Calu3 (cell line): Measurements from ENCODE around the gene CDK15. TPM values are rescaled to one million over a fixed set of nuclear protein-coding genes. Genes with fewer than 3 reads are reported as not detected.

Experiments used
- BruUV-seq: library from RNA; stranded (reverse); fragments of 400-500 nt; replicated peaks from 2 replicates; lab custom pipeline; 2021; lab: Mats Ljungman, UMichigan
- CTCF ChIA-PET: fragments of 300-600 bp; sonication (Branson Sonifier 250); formaldehyde crosslinking; loops from one replicate; lab custom pipeline; 2022; ENCODE audit warnings: antibody characterized with exemption; lab: Charles Lee
- DNase-seq: peaks from one replicate; pipeline ENCODE4 v3.0.0; 2022
- H3K27ac Mint-ChIP-seq: one replicate; pipeline ENCODE4 v1.8.0; 2022; ENCODE audit warnings: mixed read lengths; ENCODE audit not compliant: unreplicated experiment
- H3K27me3 Mint-ChIP-seq: one replicate; pipeline ENCODE4 v1.8.0; 2022; ENCODE audit warnings: mixed read lengths; ENCODE audit not compliant: unreplicated experiment
- H3K36me3 Mint-ChIP-seq: one replicate; pipeline ENCODE4 v1.8.0; 2022; ENCODE audit warnings: mild to moderate bottlenecking, moderate library complexity, mixed read lengths; ENCODE audit not compliant: insufficient read depth, unreplicated experiment
- H3K4me1 Mint-ChIP-seq: one replicate; pipeline ENCODE4 v1.8.0; 2022; ENCODE audit warnings: mild to moderate bottlenecking, low read depth, mixed read lengths; ENCODE audit not compliant: unreplicated experiment
- H3K4me3 Mint-ChIP-seq: one replicate; pipeline ENCODE4 v1.8.0; 2022; ENCODE audit warnings: mild to moderate bottlenecking, low read depth, moderate library complexity, mixed read lengths; ENCODE audit not compliant: unreplicated experiment
- H3K9me3 Mint-ChIP-seq: one replicate; pipeline ENCODE4 v1.8.0; 2022; ENCODE audit warnings: low read depth, mixed read lengths; ENCODE audit not compliant: unreplicated experiment
- intact Hi-C: fragments of 100-400 bp; cut with micrococcal nuclease; formaldehyde crosslinking; loops from one replicate; pipeline ENCODE4 v1.10.0; 2022; ENCODE audit not compliant: unreplicated experiment
- total RNA-seq: library from RNA; stranded (reverse); gene quantifications from 2 replicates; pipeline ENCODE4 v1.2.3, GENCODE V29; 2022
- TF ChIP-seq, protein P1 (sequence below): fragments of 200-600 bp; IDR thresholded peaks from one replicate; pipeline ENCODE4 v1.8.0; 2022; ENCODE audit warnings: antibody characterized with exemption; ENCODE audit not compliant: unreplicated experiment

CDK15 gene
- total RNA-seq, 1 experiment from 2014 or later = not detected

DNA sequence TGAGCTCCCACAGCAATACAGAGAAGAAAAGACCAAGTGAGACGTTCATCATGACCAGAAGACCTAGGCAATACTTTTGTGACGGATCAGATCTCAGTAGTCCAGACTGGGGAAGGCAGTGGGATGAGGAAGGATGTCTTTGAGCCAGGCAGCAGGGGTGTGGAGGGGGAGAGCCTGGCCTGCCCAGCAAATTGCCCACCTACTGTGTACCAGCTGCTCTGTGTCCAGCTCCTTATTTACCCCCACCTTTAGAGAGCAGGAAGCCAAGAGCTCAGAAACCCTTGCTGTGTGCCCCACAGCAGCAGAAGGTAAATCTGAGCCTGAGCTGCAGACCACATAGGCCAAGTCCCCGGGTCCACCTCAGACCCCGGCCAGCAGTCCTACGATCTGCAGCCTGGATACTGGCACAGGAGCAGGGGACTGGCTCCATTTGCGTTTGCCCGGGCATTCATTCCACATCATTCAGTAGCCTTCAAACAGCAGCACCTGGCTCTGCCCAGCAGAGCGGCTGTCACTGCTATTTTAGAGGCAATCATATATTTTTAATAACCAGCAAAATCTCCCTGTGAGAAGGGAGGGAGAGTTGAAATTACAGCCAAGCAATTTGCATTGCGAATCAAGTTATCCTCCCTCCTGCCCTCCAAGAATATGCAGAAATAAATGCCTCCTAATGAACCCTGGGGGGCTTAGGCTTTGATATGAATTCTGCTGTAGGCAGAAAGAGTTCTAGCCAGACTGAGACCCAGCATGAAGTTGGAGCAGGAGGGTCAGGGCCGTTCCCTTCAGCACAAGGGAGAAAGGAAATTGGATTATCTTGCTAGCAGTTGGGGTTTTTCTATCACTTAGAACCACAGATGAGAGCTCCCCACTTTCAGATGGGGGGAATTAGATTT, 117.3 kb downstream of the CDK15 start:
- no peak overlapping the region for H3K27ac Mint-ChIP-seq
- TF ChIP-seq, protein P1, sequence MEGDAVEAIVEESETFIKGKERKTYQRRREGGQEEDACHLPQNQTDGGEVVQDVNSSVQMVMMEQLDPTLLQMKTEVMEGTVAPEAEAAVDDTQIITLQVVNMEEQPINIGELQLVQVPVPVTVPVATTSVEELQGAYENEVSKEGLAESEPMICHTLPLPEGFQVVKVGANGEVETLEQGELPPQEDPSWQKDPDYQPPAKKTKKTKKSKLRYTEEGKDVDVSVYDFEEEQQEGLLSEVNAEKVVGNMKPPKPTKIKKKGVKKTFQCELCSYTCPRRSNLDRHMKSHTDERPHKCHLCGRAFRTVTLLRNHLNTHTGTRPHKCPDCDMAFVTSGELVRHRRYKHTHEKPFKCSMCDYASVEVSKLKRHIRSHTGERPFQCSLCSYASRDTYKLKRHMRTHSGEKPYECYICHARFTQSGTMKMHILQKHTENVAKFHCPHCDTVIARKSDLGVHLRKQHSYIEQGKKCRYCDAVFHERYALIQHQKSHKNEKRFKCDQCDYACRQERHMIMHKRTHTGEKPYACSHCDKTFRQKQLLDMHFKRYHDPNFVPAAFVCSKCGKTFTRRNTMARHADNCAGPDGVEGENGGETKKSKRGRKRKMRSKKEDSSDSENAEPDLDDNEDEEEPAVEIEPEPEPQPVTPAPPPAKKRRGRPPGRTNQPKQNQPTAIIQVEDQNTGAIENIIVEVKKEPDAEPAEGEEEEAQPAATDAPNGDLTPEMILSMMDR = no peak
- CTCF ChIA-PET = no interaction called here
- H3K4me3 Mint-ChIP-seq = no peak overlapping the region
- DNase-seq = no peak
- peaks cover 22% of the 10 kb centered on the region for H3K27me3 Mint-ChIP-seq
- no peaks in the 10 kb centered on the region for H3K36me3 Mint-ChIP-seq
- H3K9me3 Mint-ChIP-seq = peaks cover 2% of the 10 kb centered on the region
- H3K4me1 Mint-ChIP-seq = no peaks in the 10 kb centered on the region
- BruUV-seq = no TSS peak
- intact Hi-C loops = no loop called here

DNA sequence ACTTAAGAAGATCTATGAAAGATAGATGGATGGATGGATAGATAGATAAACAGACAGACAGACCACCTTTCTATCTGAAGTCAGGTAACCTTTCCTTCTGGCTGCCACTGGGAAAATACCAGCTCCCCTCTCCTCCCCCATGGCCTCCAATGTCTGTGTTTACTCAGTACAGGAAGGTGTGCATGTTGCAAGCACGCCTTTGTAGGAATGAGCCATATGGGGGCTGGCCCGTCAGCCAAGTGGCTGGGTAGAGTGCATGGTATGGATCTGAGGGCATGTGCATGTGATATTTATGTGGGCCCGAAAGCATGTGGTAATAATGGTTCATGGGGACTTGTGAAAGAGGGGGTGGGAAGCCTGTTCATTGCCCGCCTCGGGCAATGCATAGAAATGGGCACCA, 118.1 kb downstream of the CDK15 start:
- CTCF ChIA-PET = no interaction called here
- intact Hi-C loops = no loop called here
- Mint-ChIP-seq H3K36me3 (no peaks in the 10 kb centered on the region), H3K4me3 (no peak overlapping the region), H3K27ac (no peak overlapping the region), H3K9me3 (peaks cover 2% of the 10 kb centered on the region), H3K27me3 (peaks cover 22% of the 10 kb centered on the region), H3K4me1 (no peaks in the 10 kb centered on the region)
- BruUV-seq = no TSS peak
- DNase-seq = no peak
- TF ChIP-seq, protein P1 = no peak

DNA sequence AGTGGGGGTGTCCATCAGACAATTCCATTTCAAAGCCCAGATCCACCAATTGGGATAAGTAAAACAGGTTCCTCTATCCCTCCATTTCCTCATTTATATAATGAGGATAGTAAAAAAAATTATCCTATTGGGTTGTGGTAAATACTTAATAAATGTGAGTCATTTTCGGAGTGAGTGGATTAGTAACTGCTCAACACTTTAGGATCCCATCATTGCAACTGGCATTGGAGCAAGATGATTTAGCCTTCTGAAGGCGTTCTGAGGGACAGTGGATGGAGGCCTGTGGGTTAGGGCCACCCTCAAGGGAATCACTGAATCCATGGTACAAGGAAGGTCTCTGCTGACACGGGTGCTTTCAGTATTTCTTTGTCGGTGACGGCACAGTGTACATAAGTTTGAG, 118.7 kb downstream of the CDK15 start:
- no TSS peak for BruUV-seq
- CTCF ChIA-PET = no interaction called here
- no peak overlapping the region for H3K4me3 Mint-ChIP-seq
- H3K27ac Mint-ChIP-seq = no peak overlapping the region
- TF ChIP-seq, protein P1 = no peak
- no peaks in the 10 kb centered on the region for H3K4me1 Mint-ChIP-seq
- DNase-seq = no peak
- no peaks in the 10 kb centered on the region for H3K36me3 Mint-ChIP-seq
- intact Hi-C loops = no loop called here
- peaks cover 22% of the 10 kb centered on the region for H3K27me3 Mint-ChIP-seq
- H3K9me3 Mint-ChIP-seq = peaks cover 2% of the 10 kb centered on the region

DNA sequence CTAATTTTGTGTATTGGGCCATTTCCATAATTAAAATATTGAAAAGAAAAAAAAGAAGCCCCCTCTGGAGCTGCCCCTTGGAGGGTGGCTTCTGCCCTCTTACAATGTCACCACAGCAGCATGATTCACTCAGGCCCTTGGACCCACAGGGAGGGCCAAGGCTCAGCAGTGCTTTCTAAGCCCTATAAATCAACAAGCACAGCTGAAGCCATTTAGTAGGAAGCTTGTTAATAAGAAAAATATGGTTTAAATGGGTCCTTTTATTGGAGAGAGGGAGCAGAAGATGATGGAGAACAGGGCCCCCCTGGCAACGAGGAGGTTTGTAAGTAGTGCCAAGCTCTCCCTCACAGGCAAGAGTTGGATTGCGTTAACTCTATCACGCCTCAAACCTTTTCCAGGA, 119.7 kb downstream of the CDK15 start:
- Mint-ChIP-seq H3K27ac (no peak overlapping the region), H3K4me3 (no peak overlapping the region), H3K4me1 (peaks cover 7% of the 10 kb centered on the region), H3K36me3 (no peaks in the 10 kb centered on the region), H3K27me3 (peaks cover 22% of the 10 kb centered on the region), H3K9me3 (peaks cover 2% of the 10 kb centered on the region)
- CTCF ChIA-PET = no interaction called here
- intact Hi-C loops = no loop called here
- BruUV-seq = no TSS peak
- no peak for DNase-seq
- TF ChIP-seq, protein P1 = no peak
